OCI-LY3 (cell line): Measurements from ENCODE around the gene CEP120.

Experiments used
- H2AFZ ChIP-seq: fragments of 200-600, 300-600 bp; shearing (Covaris generic); 2 replicates; pipeline ENCODE4 v1.6.0; 2014; ENCODE audit warnings: antibody characterized with exemption, low read depth, low read length
- H3K27ac ChIP-seq: fragments of 200-600, 300-600 bp; sonication (generic); 2 replicates; pipeline ENCODE4 v1.5.1; 2014; ENCODE audit warnings: mild to moderate bottlenecking, low read length, moderate library complexity, mixed read lengths
- H3K27me3 ChIP-seq: fragments of 200-600, 300-600 bp; sonication (generic); 2 replicates; pipeline ENCODE4 v1.6.1; 2014; ENCODE audit warnings: low read depth, low read length, mixed read lengths
- H3K36me3 ChIP-seq: fragments of 200-600, 300-600 bp; sonication (generic); replicated peaks from 2 replicates; pipeline ENCODE3; 2014; ENCODE audit warnings: low read depth, low read length, mixed read lengths
- H3K4me1 ChIP-seq: fragments of 300-600, 200-600 bp; sonication (generic); 2 replicates; pipeline ENCODE4 v1.6.1; 2014; ENCODE audit warnings: low read length, mixed read lengths
- H3K4me2 ChIP-seq: fragments of 200-600, 300-600 bp; sonication (generic); 2 replicates; pipeline ENCODE4 v1.6.1; 2014; ENCODE audit warnings: low read length, mixed read lengths
- H3K4me3 ChIP-seq: fragments of 300-600, 200-600 bp; sonication (generic); 2 replicates; pipeline ENCODE4 v1.5.1; 2014; ENCODE audit warnings: antibody characterized with exemption, mild to moderate bottlenecking, low read length, moderate library complexity
- H3K79me2 ChIP-seq: fragments of 300-600, 200-600 bp; shearing (Covaris generic); 2 replicates; pipeline ENCODE4 v1.6.1; 2014; ENCODE audit warnings: mild to moderate bottlenecking, low read length, mixed read lengths
- H3K9ac ChIP-seq: fragments of 300-600, 200-600 bp; shearing (Covaris generic); 2 replicates; pipeline ENCODE4 v1.6.0; 2014; ENCODE audit warnings: mild to moderate bottlenecking, low read length, moderate library complexity
- H3K9me3 ChIP-seq: fragments of 200-600, 300-600 bp; shearing (Covaris generic); 2 replicates; pipeline ENCODE4 v1.6.1; 2014; ENCODE audit warnings: low read length, mixed read lengths; ENCODE audit not compliant: insufficient read depth
- H4K20me1 ChIP-seq: fragments of 200-600, 300-600 bp; sonication (generic); 2 replicates; pipeline ENCODE4 v1.6.1; 2016; ENCODE audit warnings: low read length, mixed read lengths; ENCODE audit not compliant: insufficient read depth
- EZH2phosphoT487 ChIP-seq: fragments of 200-600 bp; shearing (Covaris generic); IDR thresholded peaks from 2 replicates; pipeline ENCODE4 v1.6.1; 2018; ENCODE audit warnings: antibody characterized with exemption, mixed run types, low read depth
- TF ChIP-seq, protein P1 (sequence below): fragments of 200-600, 300-600 bp; sonication (generic); IDR thresholded peaks from 2 replicates; pipeline ENCODE4 v1.5.1; 2014; ENCODE audit warnings: antibody characterized with exemption, low read length, low read depth

CEP120 gene

DNA sequence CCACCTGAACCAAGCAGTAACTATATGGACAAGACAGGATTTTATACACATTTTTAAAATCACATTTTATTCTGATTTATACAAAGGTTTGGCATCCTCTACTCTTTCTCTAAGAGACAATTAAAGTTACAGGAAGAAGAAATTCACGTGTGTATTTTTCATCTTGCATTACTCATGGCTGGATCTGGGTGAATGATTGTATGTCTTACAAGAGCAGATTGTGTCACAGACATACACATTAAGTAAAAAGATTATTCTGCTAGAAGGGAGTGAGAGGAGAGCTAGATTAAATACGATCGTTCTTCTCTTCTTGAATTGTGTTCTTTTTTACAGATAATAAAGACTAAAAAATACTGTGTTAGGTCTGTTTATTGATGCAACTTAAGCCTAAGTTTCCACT is 20.8 kb upstream of the CEP120 start:
- Histone ChIP-seq H3K9me3 (no peaks in the 10 kb centered on the region), H3K4me1 (peaks cover 31% of the 10 kb centered on the region), H4K20me1 (no peaks in the 10 kb centered on the region), H3K27me3 (peaks cover 34% of the 10 kb centered on the region), H3K79me2 (no peaks in the 10 kb centered on the region), H3K27ac (no peak overlapping the region), H3K9ac (no peak overlapping the region), H3K4me2 (no peak overlapping the region), H3K36me3 (no peaks in the 10 kb centered on the region), H3K4me3 (no peak overlapping the region), H2AFZ (no peak overlapping the region)
- TF ChIP-seq, protein P1, sequence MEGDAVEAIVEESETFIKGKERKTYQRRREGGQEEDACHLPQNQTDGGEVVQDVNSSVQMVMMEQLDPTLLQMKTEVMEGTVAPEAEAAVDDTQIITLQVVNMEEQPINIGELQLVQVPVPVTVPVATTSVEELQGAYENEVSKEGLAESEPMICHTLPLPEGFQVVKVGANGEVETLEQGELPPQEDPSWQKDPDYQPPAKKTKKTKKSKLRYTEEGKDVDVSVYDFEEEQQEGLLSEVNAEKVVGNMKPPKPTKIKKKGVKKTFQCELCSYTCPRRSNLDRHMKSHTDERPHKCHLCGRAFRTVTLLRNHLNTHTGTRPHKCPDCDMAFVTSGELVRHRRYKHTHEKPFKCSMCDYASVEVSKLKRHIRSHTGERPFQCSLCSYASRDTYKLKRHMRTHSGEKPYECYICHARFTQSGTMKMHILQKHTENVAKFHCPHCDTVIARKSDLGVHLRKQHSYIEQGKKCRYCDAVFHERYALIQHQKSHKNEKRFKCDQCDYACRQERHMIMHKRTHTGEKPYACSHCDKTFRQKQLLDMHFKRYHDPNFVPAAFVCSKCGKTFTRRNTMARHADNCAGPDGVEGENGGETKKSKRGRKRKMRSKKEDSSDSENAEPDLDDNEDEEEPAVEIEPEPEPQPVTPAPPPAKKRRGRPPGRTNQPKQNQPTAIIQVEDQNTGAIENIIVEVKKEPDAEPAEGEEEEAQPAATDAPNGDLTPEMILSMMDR = no peak
- no peak for TF ChIP-seq EZH2phosphoT487

DNA sequence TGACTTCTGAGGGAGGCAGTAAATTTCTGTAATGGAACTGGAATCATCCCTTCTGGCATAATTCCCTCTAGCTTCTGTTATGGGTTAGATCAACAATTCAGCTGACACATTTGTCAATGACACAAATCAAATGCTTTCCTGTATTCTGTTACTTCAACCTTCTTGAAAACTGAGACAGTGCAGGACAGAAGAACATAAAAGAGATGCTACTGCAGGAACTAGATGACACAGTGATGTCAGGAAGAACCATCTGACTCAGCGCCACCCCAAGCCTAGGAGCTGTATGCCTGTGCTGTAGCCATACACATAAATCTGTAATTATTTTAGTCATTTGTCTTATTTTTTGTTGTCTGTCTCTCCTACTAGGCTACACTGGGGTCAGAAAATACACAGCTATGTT is 18.2 kb upstream of the CEP120 start:
- Histone ChIP-seq H3K4me3 (no peak overlapping the region), H3K27me3 (peaks cover 28% of the 10 kb centered on the region), H3K4me1 (peaks cover 8% of the 10 kb centered on the region; the same call in 1 of the 2 replicates), H3K9me3 (no peaks in the 10 kb centered on the region), H3K4me2 (no peak overlapping the region), H3K36me3 (no peaks in the 10 kb centered on the region), H3K79me2 (no peaks in the 10 kb centered on the region), H2AFZ (no peak overlapping the region), H3K27ac (no peak overlapping the region), H4K20me1 (no peaks in the 10 kb centered on the region), H3K9ac (no peak overlapping the region)
- TF ChIP-seq EZH2phosphoT487 = no peak
- TF ChIP-seq, protein P1 = no peak

DNA sequence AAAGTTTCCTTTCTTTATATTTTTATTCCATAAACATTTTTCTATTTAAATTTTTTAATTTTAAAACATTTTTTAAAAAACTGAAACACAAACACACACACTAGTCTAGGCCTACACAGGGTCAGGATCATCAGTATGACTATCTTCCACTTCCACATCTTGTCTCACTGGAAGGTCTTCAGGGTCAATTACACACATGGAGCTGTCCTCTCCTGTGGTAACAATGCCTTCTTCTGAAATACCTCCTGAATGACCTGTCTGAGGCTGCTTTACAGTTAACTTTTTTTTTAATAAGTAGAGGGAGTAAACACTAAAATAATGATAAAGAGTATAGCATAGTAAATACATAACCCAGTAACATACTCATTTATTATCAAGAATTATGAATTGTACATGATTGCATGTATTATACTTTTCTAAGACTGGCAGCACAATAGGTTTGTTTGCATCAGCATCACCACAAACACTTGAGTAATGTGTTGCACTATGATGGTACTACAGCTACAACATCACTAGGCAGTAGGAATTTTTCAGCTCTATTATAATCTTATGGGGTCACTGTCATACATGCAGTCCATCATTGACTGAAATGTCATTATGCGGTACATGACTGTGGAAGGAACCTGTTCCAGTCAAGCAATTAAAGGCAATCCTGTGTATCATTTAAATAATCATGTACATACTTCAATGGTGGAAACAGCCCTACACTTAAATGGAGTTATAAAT is 17.4 kb upstream of the CEP120 start:
- Histone ChIP-seq H3K27ac (no peak overlapping the region), H4K20me1 (no peaks in the 10 kb centered on the region), H3K79me2 (no peaks in the 10 kb centered on the region), H3K9me3 (no peaks in the 10 kb centered on the region), H3K4me2 (no peak overlapping the region), H3K9ac (no peak overlapping the region), H2AFZ (no peak overlapping the region), H3K4me3 (no peak overlapping the region), H3K27me3 (peaks cover 25% of the 10 kb centered on the region), H3K4me1 (peaks cover 3% of the 10 kb centered on the region; the same call in 1 of the 2 replicates), H3K36me3 (no peaks in the 10 kb centered on the region)
- TF ChIP-seq, protein P1 = no peak
- no peak for TF ChIP-seq EZH2phosphoT487

DNA sequence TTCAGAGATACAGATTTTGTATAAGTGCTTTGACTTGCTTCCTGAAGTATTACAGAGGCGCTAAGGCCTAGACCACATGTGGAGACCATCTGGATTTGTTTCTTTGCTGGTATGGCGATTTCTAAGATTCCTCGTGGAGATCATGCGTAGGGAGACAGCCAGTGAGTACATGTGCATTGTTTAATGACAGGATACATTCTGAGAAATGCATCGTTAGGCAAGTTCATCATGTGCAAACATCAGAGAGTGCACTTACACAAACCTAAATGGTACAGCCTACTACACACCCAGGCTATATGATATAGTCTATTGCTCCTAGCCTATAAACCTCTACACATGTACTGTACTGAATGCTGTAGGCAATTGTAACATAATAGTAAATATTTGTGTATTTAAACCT is 16.5 kb upstream of the CEP120 start:
- no peak overlapping the region for H3K4me2 ChIP-seq
- TF ChIP-seq, protein P1 = no peak
- TF ChIP-seq EZH2phosphoT487 = no peak
- H3K4me3 ChIP-seq = no peak overlapping the region
- H3K27me3 ChIP-seq = peaks cover 18% of the 10 kb centered on the region
- H3K79me2 ChIP-seq = no peaks in the 10 kb centered on the region
- H3K4me1 ChIP-seq = peaks cover 3% of the 10 kb centered on the region; the same call in 1 of the 2 replicates
- no peaks in the 10 kb centered on the region for H3K36me3 ChIP-seq
- no peaks in the 10 kb centered on the region for H3K9me3 ChIP-seq
- H3K27ac ChIP-seq = no peak overlapping the region
- no peaks in the 10 kb centered on the region for H4K20me1 ChIP-seq
- H3K9ac ChIP-seq = no peak overlapping the region
- H2AFZ ChIP-seq = no peak overlapping the region
